SK-N-SH treated with all-trans-retinoic acid at 6 μM for 48 hours (cell line): Measurements from ENCODE around the gene SLITRK2.

ENCODE experiments used
- CSDC2 ChIP-seq: fragments of 250-450 bp; sonication (Bioruptor Pico); IDR thresholded peaks from 2 replicates; pipeline ENCODE4 v1.5.0; 2020; ENCODE audit warnings: mild to moderate bottlenecking, moderate library complexity
- ISL1 ChIP-seq: fragments of 250-450 bp; sonication (Bioruptor Pico); IDR thresholded peaks from 2 replicates; pipeline ENCODE4 v2.1.2; 2022; ENCODE audit warnings: mild to moderate bottlenecking, moderate library complexity
- SNAI2 ChIP-seq: fragments of 250-450 bp; sonication (Bioruptor Pico); IDR thresholded peaks from 2 replicates; pipeline ENCODE4 v1.5.0; 2020; ENCODE audit warnings: mild to moderate bottlenecking, moderate library complexity
- ZFP3 ChIP-seq: fragments of 250-450 bp; sonication (Bioruptor Pico); IDR thresholded peaks from 2 replicates; pipeline ENCODE4 v1.5.0; 2020; ENCODE audit warnings: mild to moderate bottlenecking, moderate library complexity
- TF ChIP-seq, protein P1 (sequence below): fragments of 250-450 bp; sonication (Bioruptor Pico); IDR thresholded peaks from 2 replicates; pipeline ENCODE4 v1.8.0; 2021; ENCODE audit warnings: low read depth, mild to moderate bottlenecking, moderate library complexity, borderline replicate concordance

DNA sequence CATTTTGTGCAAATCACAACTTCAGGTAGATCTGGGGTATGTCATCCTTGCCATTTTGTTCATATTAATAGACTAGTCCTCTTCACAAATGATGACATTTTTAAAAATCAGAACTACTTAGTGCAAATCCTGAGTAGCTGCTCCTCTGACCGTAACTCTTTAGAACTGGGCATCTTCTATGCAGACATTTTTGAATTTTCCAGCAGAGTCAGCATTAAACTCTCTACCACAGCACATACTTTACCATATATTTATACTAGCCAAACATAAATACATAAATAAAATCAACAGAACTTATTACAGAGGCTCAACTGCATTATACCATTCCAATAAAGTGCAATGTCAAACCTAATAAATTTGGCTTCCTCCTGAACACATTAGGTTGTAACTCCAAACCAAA is 4.5 kb upstream of the SLITRK2 start:
- TF ChIP-seq SNAI2 (CRISPR knock-in tag) (no peak), CSDC2 (CRISPR knock-in tag) (no peak), ISL1 (CRISPR knock-in tag) (no peak), ZFP3 (no peak)
- TF ChIP-seq, protein P1, sequence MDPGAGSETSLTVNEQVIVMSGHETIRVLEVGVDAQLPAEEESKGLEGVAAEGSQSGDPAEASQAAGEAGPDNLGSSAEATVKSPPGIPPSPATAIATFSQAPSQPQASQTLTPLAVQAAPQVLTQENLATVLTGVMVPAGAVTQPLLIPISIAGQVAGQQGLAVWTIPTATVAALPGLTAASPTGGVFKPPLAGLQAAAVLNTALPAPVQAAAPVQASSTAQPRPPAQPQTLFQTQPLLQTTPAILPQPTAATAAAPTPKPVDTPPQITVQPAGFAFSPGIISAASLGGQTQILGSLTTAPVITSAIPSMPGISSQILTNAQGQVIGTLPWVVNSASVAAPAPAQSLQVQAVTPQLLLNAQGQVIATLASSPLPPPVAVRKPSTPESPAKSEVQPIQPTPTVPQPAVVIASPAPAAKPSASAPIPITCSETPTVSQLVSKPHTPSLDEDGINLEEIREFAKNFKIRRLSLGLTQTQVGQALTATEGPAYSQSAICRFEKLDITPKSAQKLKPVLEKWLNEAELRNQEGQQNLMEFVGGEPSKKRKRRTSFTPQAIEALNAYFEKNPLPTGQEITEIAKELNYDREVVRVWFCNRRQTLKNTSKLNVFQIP: no peak
